Measurements from ENCODE around the gene DLGAP4. TPM values are rescaled to one million over a fixed set of nuclear protein-coding genes. Genes with fewer than 3 reads are reported as not detected.

Gene DLGAP4
- total and polyA plus RNA-seq, 2 of the 13 experiments (the other 11 are each of a cell fraction or from before 2014, with no cell fraction given) = 15.2 to 26.7 TPM

- in situ Hi-C loops (cut with HindIII; ENCODE audit: extremely low pct_ligation_motif_present, low pct_unique_long_range_greater_than_20kb) (no loop called here), intact Hi-C loops (cut with micrococcal nuclease; ENCODE audit: unreplicated experiment) (loop anchor here (10.0 kb wide), 1 partner anchor 117 kb away; no protein-coding TSS in a partner anchor)
- CTCF ChIA-PET (ENCODE audit: low intra/inter-chr PET ratio, low total read pairs) = no interaction called here
- no peak overlapping the region for H3K4me2 ChIP-seq (ENCODE audit: low read depth, low read length)
- peaks cover 5% of the 10 kb centered on the region for H3K4me1 ChIP-seq (ENCODE audit: insufficient read depth, low read length)
- FAIRE-seq (no peak), ATAC-seq (no peak), DNase-seq (ENCODE audit: low spot score) (no peak)
- H4K20me1 ChIP-seq (ENCODE audit: insufficient read depth, low read length) = no peaks in the 10 kb centered on the region
- no peak for TF ChIP-seq MTF2 (CRISPR knock-in tag; IDR thresholded peaks at IDR 0.05; ENCODE audit: borderline replicate concordance)
- TF ChIP-seq KLF15 (CRISPR knock-in tag; IDR thresholded peaks at IDR 0.05; ENCODE audit: borderline replicate concordance) = no peak
- no peak for TF ChIP-seq NFE2 (CRISPR knock-in tag; IDR thresholded peaks at IDR 0.05)
- no peak for TF ChIP-seq ZFP37 (CRISPR knock-in tag; IDR thresholded peaks at IDR 0.05; ENCODE audit: borderline replicate concordance)
- TF ChIP-seq HDAC2 (CRISPR knock-in tag; IDR thresholded peaks at IDR 0.05) = no peak
- H3K36me3 ChIP-seq (replicated peaks in 1 of 2; ENCODE audit: control insufficient read depth in 1 of 2, insufficient read depth in 2 of 2, low read length in 2 of 2) = no peaks in the 10 kb centered on the region
- WGBS (ENCODE audit: low lambda C conversion rate) = 28% methylated on average over 5 of the region's 5 CpGs
- no peak overlapping the region for H3K9ac ChIP-seq (ENCODE audit: insufficient read depth, low read depth, low read length)
- POLR2A ChIA-PET = no interaction called here
- no peak overlapping the region for H2AFZ ChIP-seq (ENCODE audit: low read length)
- H3K4me3 ChIP-seq (replicated peaks in 1 of 3; ENCODE audit: insufficient read depth in 1 of 3, low read depth in 2 of 3, low read length in 3 of 3) = no peak overlapping the region
- peaks cover 0 to 15% of the 10 kb centered on the region in 2 experiments; a peak in 2 of 5 replicates for H3K27me3 ChIP-seq (ENCODE audit: control insufficient read depth in 1 of 2, insufficient read depth in 2 of 2, low read length in 2 of 2)
- BruUV-seq (replicated peaks) = no TSS peak
- no peaks in the 10 kb centered on the region for H3K9me3 ChIP-seq (ENCODE audit: low read length)
- H3K27ac ChIP-seq (ENCODE audit: extremely low read length, insufficient read depth, low read length) = no peak overlapping the region
- H3K79me2 ChIP-seq (ENCODE audit: insufficient read depth, low read length) = no peaks in the 10 kb centered on the region
Measured at GRCh38 chr20:36391456-36391855, 85.3 kb downstream of the DLGAP4 start.

DNA sequence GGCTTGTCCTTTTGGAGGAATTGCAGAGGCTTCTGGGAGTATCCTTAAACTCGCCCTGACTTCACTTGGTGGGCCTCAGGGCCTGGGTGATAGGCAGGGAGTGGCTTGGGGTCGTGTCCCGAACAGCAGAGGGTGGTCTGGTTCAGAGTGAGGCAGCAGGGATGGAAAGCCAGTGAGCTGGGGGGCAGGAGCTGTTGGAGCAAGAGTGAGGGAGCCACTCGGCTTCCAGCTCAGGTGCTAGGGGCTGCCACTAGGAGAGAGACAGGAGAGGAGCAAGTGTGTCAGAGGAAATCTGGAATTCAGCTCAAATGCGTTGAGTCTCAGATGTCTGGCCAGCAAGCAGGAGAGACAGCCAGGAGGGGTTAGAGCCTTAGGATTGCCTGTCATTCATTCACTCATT is 85.8 kb downstream of the DLGAP4 start:
- CTCF ChIA-PET (ENCODE audit: low intra/inter-chr PET ratio, low total read pairs) = no interaction called here
- POLR2A ChIA-PET = no interaction called here
- FAIRE-seq (peak; percentile 12), ATAC-seq (no peak), DNase-seq (ENCODE audit: low spot score) (no peak)
- BruUV-seq (replicated peaks) = no TSS peak
- Histone ChIP-seq H3K4me2 (ENCODE audit: low read depth, low read length) (no peak overlapping the region), H3K4me3 (replicated peaks in 1 of 3; ENCODE audit: insufficient read depth in 1 of 3, low read depth in 2 of 3, low read length in 3 of 3) (no peak overlapping the region), H3K27me3 (ENCODE audit: control insufficient read depth in 1 of 2, insufficient read depth in 2 of 2, low read length in 2 of 2) (peaks cover 0 to 15% of the 10 kb centered on the region in 2 experiments; a peak in 2 of 5 replicates), H3K27ac (ENCODE audit: extremely low read length, insufficient read depth, low read length) (no peak overlapping the region), H3K79me2 (ENCODE audit: insufficient read depth, low read length) (no peaks in the 10 kb centered on the region), H3K9ac (ENCODE audit: insufficient read depth, low read depth, low read length) (no peak overlapping the region), H3K9me3 (ENCODE audit: low read length) (no peaks in the 10 kb centered on the region), H4K20me1 (ENCODE audit: insufficient read depth, low read length) (no peaks in the 10 kb centered on the region), H2AFZ (ENCODE audit: low read length) (no peak overlapping the region), H3K36me3 (replicated peaks in 1 of 2; ENCODE audit: control insufficient read depth in 1 of 2, insufficient read depth in 2 of 2, low read length in 2 of 2) (no peaks in the 10 kb centered on the region), H3K4me1 (ENCODE audit: insufficient read depth, low read length) (peaks cover 5% of the 10 kb centered on the region)
- intact Hi-C loops (cut with micrococcal nuclease; ENCODE audit: unreplicated experiment) = loop anchor here (10.0 kb wide), 1 partner anchor 117 kb away; no protein-coding TSS in a partner anchor
- in situ Hi-C loops (cut with HindIII; ENCODE audit: extremely low pct_ligation_motif_present, low pct_unique_long_range_greater_than_20kb) = no loop called here
- WGBS (ENCODE audit: low lambda C conversion rate) = 31% methylated on average over 5 of the region's 5 CpGs
- TF ChIP-seq TEAD2 (CRISPR knock-in tag; IDR thresholded peaks at IDR 0.05) (no peak), SRSF1 (optimal IDR thresholded peaks at IDR 0.05; ENCODE audit: low read depth, low read length) (no peak), PPARG (CRISPR knock-in tag; conservative IDR thresholded peaks at IDR 0.05) (no peak), ADNP (CRISPR knock-in tag; IDR thresholded peaks at IDR 0.05) (no peak), ZNF775 (CRISPR knock-in tag; IDR thresholded peaks at IDR 0.05; ENCODE audit: borderline replicate concordance) (no peak), ZNF160 (CRISPR knock-in tag; IDR thresholded peaks at IDR 0.05) (no peak), ATRX (CRISPR knock-in tag; IDR thresholded peaks at IDR 0.05; ENCODE audit: borderline replicate concordance) (no peak), ZNF292 (CRISPR knock-in tag; IDR thresholded peaks at IDR 0.05; ENCODE audit: borderline replicate concordance, low read depth) (no peak), YEATS4 (CRISPR knock-in tag; IDR thresholded peaks at IDR 0.05; ENCODE audit: borderline replicate concordance) (no peak), ATAD3A (CRISPR knock-in tag; IDR thresholded peaks at IDR 0.05) (no peak)
- TF ChIP-seq, protein P1, sequence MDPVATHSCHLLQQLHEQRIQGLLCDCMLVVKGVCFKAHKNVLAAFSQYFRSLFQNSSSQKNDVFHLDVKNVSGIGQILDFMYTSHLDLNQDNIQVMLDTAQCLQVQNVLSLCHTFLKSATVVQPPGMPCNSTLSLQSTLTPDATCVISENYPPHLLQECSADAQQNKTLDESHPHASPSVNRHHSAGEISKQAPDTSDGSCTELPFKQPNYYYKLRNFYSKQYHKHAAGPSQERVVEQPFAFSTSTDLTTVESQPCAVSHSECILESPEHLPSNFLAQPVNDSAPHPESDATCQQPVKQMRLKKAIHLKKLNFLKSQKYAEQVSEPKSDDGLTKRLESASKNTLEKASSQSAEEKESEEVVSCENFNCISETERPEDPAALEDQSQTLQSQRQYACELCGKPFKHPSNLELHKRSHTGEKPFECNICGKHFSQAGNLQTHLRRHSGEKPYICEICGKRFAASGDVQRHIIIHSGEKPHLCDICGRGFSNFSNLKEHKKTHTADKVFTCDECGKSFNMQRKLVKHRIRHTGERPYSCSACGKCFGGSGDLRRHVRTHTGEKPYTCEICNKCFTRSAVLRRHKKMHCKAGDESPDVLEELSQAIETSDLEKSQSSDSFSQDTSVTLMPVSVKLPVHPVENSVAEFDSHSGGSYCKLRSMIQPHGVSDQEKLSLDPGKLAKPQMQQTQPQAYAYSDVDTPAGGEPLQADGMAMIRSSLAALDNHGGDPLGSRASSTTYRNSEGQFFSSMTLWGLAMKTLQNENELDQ (CRISPR knock-in tag; IDR thresholded peaks at IDR 0.05; ENCODE audit: borderline replicate concordance) = no peak
- TF ChIP-seq, protein P2, sequence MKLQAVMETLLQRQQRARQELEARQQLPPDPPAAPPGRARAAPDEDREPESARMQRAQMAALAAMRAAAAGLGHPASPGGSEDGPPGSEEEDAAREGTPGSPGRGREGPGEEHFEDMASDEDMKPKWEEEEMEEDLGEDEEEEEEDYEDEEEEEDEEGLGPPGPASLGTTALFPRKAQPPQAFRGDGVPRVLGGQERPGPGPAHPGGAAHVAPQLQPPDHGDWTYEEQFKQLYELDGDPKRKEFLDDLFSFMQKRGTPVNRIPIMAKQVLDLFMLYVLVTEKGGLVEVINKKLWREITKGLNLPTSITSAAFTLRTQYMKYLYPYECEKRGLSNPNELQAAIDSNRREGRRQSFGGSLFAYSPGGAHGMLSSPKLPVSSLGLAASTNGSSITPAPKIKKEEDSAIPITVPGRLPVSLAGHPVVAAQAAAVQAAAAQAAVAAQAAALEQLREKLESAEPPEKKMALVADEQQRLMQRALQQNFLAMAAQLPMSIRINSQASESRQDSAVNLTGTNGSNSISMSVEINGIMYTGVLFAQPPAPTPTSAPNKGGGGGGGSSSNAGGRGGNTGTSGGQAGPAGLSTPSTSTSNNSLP (IDR thresholded peaks at IDR 0.05; ENCODE audit: low read depth, low read length) = no peak

Data from HepG2 (cell line).